ENCODE data around the gene TMEM108. TPM values are rescaled to one million over a fixed set of nuclear protein-coding genes. Genes with fewer than 3 reads are reported as not detected.

Gene TMEM108
- polyA plus RNA-seq, 1 donor from 2014 or later = 2.1 TPM

DNA sequence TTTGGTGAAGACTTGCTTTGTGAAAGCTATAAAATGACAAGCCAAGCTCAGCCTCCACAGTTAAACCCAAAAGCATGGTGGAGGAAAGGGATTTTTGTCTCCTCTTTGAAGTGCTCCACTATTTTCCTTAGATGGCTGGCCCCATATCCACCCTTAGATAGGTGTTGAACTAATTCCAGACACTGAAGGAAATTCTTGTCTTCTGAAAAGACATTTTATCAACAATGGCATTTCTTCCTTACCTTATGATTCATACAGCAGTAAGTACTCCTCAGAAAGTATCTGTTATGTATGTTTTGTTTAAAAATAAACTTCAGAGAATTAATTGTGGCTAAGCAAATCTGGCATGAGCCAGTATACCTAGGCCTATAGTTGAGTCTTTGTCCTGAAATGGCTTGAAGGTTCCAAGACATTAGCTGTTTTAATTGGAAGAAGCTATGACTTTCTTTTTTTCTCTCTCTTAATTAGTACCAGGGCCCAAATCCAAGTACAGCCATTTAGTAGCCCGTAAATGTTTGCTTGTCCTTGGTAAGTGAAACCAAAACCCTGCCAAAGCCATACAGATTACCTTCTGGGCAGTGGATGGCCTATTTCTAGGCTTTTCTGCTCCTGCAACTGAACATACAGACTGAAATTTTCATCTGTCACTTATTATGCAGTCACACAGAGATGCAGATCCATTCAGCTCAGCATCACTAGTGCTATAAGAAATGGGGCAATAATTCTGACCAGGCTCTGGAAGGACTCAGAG lies 356.5 kb downstream of the TMEM108 start:
- Histone ChIP-seq H3K9me3 (ENCODE audit: low read length) (no peaks in the 10 kb centered on the region), H3F3A (ENCODE audit: insufficient read depth, low read length, poor library complexity, severe bottlenecking) (no peaks in the 10 kb centered on the region), H3K9me2 (ENCODE audit: insufficient read depth, low read length) (no peaks in the 10 kb centered on the region), H3K9ac (ENCODE audit: low read length) (no peak overlapping the region), H3K4me3 (ENCODE audit: low read length) (no peak overlapping the region), H3K4me2 (ENCODE audit: low read length) (no peak overlapping the region), H2AFZ (ENCODE audit: low read depth, low read length) (no peak overlapping the region), H3K27ac (ENCODE audit: low read length) (no peak overlapping the region), H3K36me3 (ENCODE audit: insufficient read depth, low read length) (no peaks in the 10 kb centered on the region), H4K20me1 (ENCODE audit: insufficient read depth) (no peaks in the 10 kb centered on the region), H3K79me2 (replicated peaks; ENCODE audit: insufficient read depth, low read length) (no peaks in the 10 kb centered on the region), H3K27me3 (ENCODE audit: insufficient read depth, low read depth, low read length) (no peaks in the 10 kb centered on the region)
- TF ChIP-seq RAD21 (conservative IDR thresholded peaks at IDR 0.05) (no peak), MXI1 (conservative IDR thresholded peaks at IDR 0.05; ENCODE audit: poor library complexity, severe bottlenecking) (no peak), TAF1 (IDR thresholded peaks at IDR 0.05; ENCODE audit: low read depth) (no peak), EP300 (conservative IDR thresholded peaks at IDR 0.05; ENCODE audit: poor library complexity, severe bottlenecking) (no peak), SMC3 (conservative IDR thresholded peaks at IDR 0.05; ENCODE audit: poor library complexity) (no peak), REST (IDR thresholded peaks at IDR 0.05; ENCODE audit: borderline replicate concordance) (no peak), EZH2 (IDR thresholded peaks at IDR 0.05; ENCODE audit: borderline replicate concordance, insufficient read depth, low read length, poor library complexity, severe bottlenecking) (no peak), POLR2AphosphoS5 (IDR thresholded peaks at IDR 0.05) (no peak)
- TF ChIP-seq, protein P1, sequence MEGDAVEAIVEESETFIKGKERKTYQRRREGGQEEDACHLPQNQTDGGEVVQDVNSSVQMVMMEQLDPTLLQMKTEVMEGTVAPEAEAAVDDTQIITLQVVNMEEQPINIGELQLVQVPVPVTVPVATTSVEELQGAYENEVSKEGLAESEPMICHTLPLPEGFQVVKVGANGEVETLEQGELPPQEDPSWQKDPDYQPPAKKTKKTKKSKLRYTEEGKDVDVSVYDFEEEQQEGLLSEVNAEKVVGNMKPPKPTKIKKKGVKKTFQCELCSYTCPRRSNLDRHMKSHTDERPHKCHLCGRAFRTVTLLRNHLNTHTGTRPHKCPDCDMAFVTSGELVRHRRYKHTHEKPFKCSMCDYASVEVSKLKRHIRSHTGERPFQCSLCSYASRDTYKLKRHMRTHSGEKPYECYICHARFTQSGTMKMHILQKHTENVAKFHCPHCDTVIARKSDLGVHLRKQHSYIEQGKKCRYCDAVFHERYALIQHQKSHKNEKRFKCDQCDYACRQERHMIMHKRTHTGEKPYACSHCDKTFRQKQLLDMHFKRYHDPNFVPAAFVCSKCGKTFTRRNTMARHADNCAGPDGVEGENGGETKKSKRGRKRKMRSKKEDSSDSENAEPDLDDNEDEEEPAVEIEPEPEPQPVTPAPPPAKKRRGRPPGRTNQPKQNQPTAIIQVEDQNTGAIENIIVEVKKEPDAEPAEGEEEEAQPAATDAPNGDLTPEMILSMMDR (IDR thresholded peaks at IDR 0.05; ENCODE audit: poor library complexity, severe bottlenecking) = no peak

DNA sequence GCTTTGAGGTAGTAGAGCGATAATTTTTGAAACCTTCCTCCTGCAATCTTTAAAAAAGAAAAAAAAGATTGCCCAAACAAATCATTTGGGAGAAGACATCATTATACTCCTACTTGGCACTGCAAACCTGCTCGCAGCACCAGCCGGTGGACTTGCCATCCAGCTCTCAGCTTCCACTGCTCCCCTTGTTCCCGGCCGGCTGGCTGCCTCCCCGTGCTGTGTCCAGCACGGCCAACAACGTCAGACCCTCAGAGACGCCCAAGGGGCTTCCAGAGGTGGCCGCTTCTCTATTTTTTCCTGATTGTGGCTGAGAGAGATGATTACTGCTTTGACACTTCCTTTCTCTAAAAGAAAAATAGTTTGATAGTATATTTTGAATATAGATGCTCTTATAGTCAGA lies 358.7 kb downstream of the TMEM108 start:
- no peak overlapping the region for H2AFZ ChIP-seq (ENCODE audit: low read depth, low read length)
- H3K4me3 ChIP-seq (ENCODE audit: low read length) = no peak overlapping the region
- H3K4me2 ChIP-seq (ENCODE audit: low read length) = no peak overlapping the region
- no peak overlapping the region for H3K27ac ChIP-seq (ENCODE audit: low read length)
- no peaks in the 10 kb centered on the region for H3F3A ChIP-seq (ENCODE audit: insufficient read depth, low read length, poor library complexity, severe bottlenecking)
- no peaks in the 10 kb centered on the region for H4K20me1 ChIP-seq (ENCODE audit: insufficient read depth)
- no peaks in the 10 kb centered on the region for H3K9me3 ChIP-seq (ENCODE audit: low read length)
- H3K9ac ChIP-seq (ENCODE audit: low read length) = no peak overlapping the region
- H3K36me3 ChIP-seq (ENCODE audit: insufficient read depth, low read length) = no peaks in the 10 kb centered on the region
- H3K79me2 ChIP-seq (replicated peaks; ENCODE audit: insufficient read depth, low read length) = no peaks in the 10 kb centered on the region
- H3K27me3 ChIP-seq (ENCODE audit: insufficient read depth, low read depth, low read length) = no peaks in the 10 kb centered on the region
- H3K9me2 ChIP-seq (ENCODE audit: insufficient read depth, low read length) = no peaks in the 10 kb centered on the region
- TF ChIP-seq TAF1 (IDR thresholded peaks at IDR 0.05; ENCODE audit: low read depth) (no peak), MXI1 (conservative IDR thresholded peaks at IDR 0.05; ENCODE audit: poor library complexity, severe bottlenecking) (no peak), RAD21 (conservative IDR thresholded peaks at IDR 0.05) (no peak), REST (IDR thresholded peaks at IDR 0.05; ENCODE audit: borderline replicate concordance) (no peak), EZH2 (IDR thresholded peaks at IDR 0.05; ENCODE audit: borderline replicate concordance, insufficient read depth, low read length, poor library complexity, severe bottlenecking) (no peak), SMC3 (conservative IDR thresholded peaks at IDR 0.05; ENCODE audit: poor library complexity) (no peak), EP300 (conservative IDR thresholded peaks at IDR 0.05; ENCODE audit: poor library complexity, severe bottlenecking) (no peak), POLR2AphosphoS5 (IDR thresholded peaks at IDR 0.05) (no peak)
- TF ChIP-seq, protein P1 (IDR thresholded peaks at IDR 0.05; ENCODE audit: poor library complexity, severe bottlenecking) = no peak

All from neural cell (in vitro differentiated cells).